RWPE1 (cell line): ENCODE measurements around the gene PTPRN2.

ENCODE experiments used
- CTCF ChIA-PET: fragments of 350-600 bp; sonication (Branson Sonifier 250); formaldehyde crosslinking; extraction: SDS; loops from one replicate; lab custom pipeline; 2021; lab: Yijun Ruan, JAX
- POLR2A ChIA-PET: fragments of 400-600 bp; formaldehyde crosslinking; extraction: SDS; loops from one replicate; lab custom pipeline; 2020; ENCODE audit warnings: antibody characterized with exemption; ENCODE audit not compliant: low non-redundant PET; lab: Yijun Ruan, JAX
- DNase-seq: peaks from one replicate; pipeline ENCODE4 v3.0.0; 2012; ENCODE audit warnings: low spot score
- H3K27ac ChIP-seq: fragments of 450-650 bp; 2 replicates; pipeline ENCODE4 v1.5.1; 2017
- TF ChIP-seq, protein P1 (sequence below): fragments of 450-650 bp; conservative IDR thresholded peaks from 2 replicates; pipeline ENCODE4 v1.5.1; 2017; ENCODE audit warnings: low read depth, mild to moderate bottlenecking

PTPRN2 gene

DNA sequence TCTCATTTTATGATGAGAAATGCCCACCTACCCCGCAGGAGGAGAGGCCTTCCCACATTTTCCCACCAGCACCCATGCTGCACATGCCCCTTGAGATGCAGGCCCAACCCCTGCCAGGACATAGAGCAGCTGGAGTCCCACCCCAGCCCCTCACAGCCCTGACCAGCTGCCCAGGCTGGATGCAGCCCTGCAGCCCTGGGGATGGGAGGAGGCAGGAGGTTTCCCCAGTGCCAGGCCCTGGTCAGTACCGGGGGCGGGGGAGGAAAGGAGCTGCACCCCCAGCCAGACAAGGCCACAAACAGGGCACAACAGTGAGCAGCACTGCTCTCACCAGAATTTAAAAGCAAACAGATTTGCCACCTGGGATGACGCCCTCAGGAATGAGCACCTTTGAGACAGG, 196.1 kb downstream of the PTPRN2 start:
- DNase-seq = no peak
- no peak overlapping the region for H3K27ac ChIP-seq
- TF ChIP-seq, protein P1, sequence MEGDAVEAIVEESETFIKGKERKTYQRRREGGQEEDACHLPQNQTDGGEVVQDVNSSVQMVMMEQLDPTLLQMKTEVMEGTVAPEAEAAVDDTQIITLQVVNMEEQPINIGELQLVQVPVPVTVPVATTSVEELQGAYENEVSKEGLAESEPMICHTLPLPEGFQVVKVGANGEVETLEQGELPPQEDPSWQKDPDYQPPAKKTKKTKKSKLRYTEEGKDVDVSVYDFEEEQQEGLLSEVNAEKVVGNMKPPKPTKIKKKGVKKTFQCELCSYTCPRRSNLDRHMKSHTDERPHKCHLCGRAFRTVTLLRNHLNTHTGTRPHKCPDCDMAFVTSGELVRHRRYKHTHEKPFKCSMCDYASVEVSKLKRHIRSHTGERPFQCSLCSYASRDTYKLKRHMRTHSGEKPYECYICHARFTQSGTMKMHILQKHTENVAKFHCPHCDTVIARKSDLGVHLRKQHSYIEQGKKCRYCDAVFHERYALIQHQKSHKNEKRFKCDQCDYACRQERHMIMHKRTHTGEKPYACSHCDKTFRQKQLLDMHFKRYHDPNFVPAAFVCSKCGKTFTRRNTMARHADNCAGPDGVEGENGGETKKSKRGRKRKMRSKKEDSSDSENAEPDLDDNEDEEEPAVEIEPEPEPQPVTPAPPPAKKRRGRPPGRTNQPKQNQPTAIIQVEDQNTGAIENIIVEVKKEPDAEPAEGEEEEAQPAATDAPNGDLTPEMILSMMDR = no peak
- POLR2A ChIA-PET = no interaction called here
- CTCF ChIA-PET = no interaction called here

- POLR2A ChIA-PET = no interaction called here
- H3K27ac ChIP-seq = no peak overlapping the region
- no peak for DNase-seq
- TF ChIP-seq, protein P1 = no peak
- CTCF ChIA-PET = no interaction called here
Measured at GRCh38 chr7:158391141-158391540, 196.5 kb downstream of the PTPRN2 start.

DNA sequence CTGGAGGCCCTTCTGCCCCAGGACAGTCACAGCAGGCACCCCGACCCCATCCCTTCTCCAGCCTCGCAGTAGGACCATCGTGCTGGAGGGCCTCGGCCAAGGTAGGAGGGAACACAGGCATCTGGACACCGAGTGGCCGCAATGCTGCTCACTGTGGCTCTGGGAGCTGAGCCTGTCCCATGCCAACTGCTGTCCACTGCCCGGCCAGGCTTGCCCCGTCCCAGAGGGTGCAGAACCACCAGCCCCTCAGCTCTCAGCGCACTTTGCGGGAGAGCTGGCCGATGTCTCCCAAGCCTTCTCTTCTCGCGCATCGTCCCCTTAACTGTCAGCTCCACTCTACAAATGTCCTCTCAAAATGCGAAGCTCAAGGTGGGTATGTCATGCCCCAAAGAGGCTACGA, 197.2 kb downstream of the PTPRN2 start:
- no peak overlapping the region for H3K27ac ChIP-seq
- TF ChIP-seq, protein P1 = no peak
- POLR2A ChIA-PET = no interaction called here

GRCh38 chr7:158389514-158390425, 197.9 kb downstream of the PTPRN2 start:
- CTCF ChIA-PET = no interaction called here
- no peak for DNase-seq
- H3K27ac ChIP-seq = no peak overlapping the region
- TF ChIP-seq, protein P1 = no peak
- POLR2A ChIA-PET = no interaction called here

More for the DNA sequence above, 197.2 kb downstream of the PTPRN2 start:
- DNase-seq = no peak
- CTCF ChIA-PET = no interaction called here

DNA sequence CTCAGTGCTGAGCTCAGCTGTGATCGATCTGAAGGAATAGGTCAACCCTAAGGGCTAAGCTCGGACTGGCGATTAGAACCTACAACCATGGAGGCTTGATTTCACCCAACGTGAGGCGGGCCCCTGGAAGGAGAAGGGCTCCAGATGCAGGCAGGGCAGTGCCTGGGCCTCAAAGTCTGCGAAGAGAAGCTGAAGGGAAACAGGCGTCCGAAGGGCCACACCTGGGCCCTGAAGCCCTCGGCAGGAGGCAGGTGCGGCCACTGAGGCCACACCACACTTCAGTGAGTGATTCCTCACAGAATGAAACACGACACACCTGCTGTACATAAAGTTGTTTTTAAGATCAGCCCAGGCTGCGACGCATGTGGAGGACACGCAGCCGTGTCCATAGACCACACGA, 198.7 kb downstream of the PTPRN2 start:
- TF ChIP-seq, protein P1 = no peak

GRCh38 chr7:158388072-158388471, 199.6 kb downstream of the PTPRN2 start:
- CTCF ChIA-PET = no interaction called here
- no peak for DNase-seq
- POLR2A ChIA-PET = no interaction called here
- no peak overlapping the region for H3K27ac ChIP-seq
- TF ChIP-seq, protein P1 = no peak

More for the DNA sequence above, 198.7 kb downstream of the PTPRN2 start:
- POLR2A ChIA-PET = no interaction called here
- DNase-seq = no peak
- H3K27ac ChIP-seq = no peak overlapping the region
- CTCF ChIA-PET = no interaction called here
